ENCODE measurements around the gene AKT3.

The AKT3 gene

GRCh38 chr1:243443557-243443956 lies 406.5 kb downstream of the AKT3 start:
- POLR2A ChIA-PET = no interaction called here
- CTCF ChIA-PET = no interaction called here
- no peak for TF ChIP-seq CTCF (IDR thresholded peaks at IDR 0.05; ENCODE audit: insufficient read depth, low read length, missing control alignments)
- H3K4me3 ChIP-seq (ENCODE audit: low read depth, low read length) = no peak overlapping the region
- DNase-seq (ENCODE audit: low read depth, low spot score) = no peak

GRCh38 chr1:243441601-243442000 lies 408.4 kb downstream of the AKT3 start:
- POLR2A ChIA-PET = no interaction called here
- no peak for TF ChIP-seq CTCF (IDR thresholded peaks at IDR 0.05; ENCODE audit: insufficient read depth, low read length, missing control alignments)
- CTCF ChIA-PET = no interaction called here
- no peak overlapping the region for H3K4me3 ChIP-seq (ENCODE audit: low read depth, low read length)
- no peak for DNase-seq (ENCODE audit: low read depth, low spot score)

- CTCF ChIA-PET = interaction anchor here (1.1 kb wide), 1 partner anchor 9 kb away, joined by 3 read pairs; no protein-coding TSS in a partner anchor
- DNase-seq (ENCODE audit: low read depth, low spot score) = no peak
- POLR2A ChIA-PET = no interaction called here
- H3K4me3 ChIP-seq (ENCODE audit: low read depth, low read length) = no peak overlapping the region
- TF ChIP-seq CTCF (IDR thresholded peaks at IDR 0.05; ENCODE audit: insufficient read depth, low read length, missing control alignments) = no peak
These were observed 409.6 kb downstream of the AKT3 start for GRCh38 chr1:243440406-243440805.

GRCh38 chr1:243438815-243439214 lies 411.2 kb downstream of the AKT3 start:
- ChIA-PET POLR2A (no interaction called here), CTCF (no interaction called here)
- H3K4me3 ChIP-seq (ENCODE audit: low read depth, low read length) = no peak overlapping the region
- no peak for TF ChIP-seq CTCF (IDR thresholded peaks at IDR 0.05; ENCODE audit: insufficient read depth, low read length, missing control alignments)
- DNase-seq (ENCODE audit: low read depth, low spot score) = no peak

All from AG04449 (cell line).